ENCODE data around the gene COL24A1. TPM values are rescaled to one million over a fixed set of nuclear protein-coding genes. Genes with fewer than 3 reads are reported as not detected.

COL24A1 gene
- total and polyA plus RNA-seq, 5 donors from 2014 or later: 0.32 TPM; not detected in 4

- H3K27ac Mint-ChIP-seq: peak overlapping the region in 1 of 3 donors; percentile 11
- no peak overlapping the region for H3K4me3 Mint-ChIP-seq
- H3K4me3 ChIP-seq (ENCODE audit: low read depth, low read length): no peak overlapping the region
- ATAC-seq (ENCODE audit: low read depth in 2 of 2) (no peak), DNase-seq (no peak)
- H3K27ac ChIP-seq (ENCODE audit: insufficient read depth, low read length, poor library complexity, severe bottlenecking): no peak overlapping the region
- H3K27me3 Mint-ChIP-seq: no peaks in the 10 kb centered on the region
- no peaks in the 10 kb centered on the region for H3K27me3 ChIP-seq (ENCODE audit: control insufficient read depth, insufficient read depth, low read length)
- peaks cover 0 to 7% (median 0%) of the 10 kb centered on the region in 7 donors for H3K9me3 Mint-ChIP-seq
- no peaks in the 10 kb centered on the region for H3K36me3 ChIP-seq (ENCODE audit: control insufficient read depth, insufficient read depth, low read length)
- no peaks in the 10 kb centered on the region for H3K9me3 ChIP-seq (ENCODE audit: control insufficient read depth in 2 of 2, low read length in 2 of 2)
- no peaks in the 10 kb centered on the region for H3K4me1 Mint-ChIP-seq
- no peaks in the 10 kb centered on the region for H3K4me1 ChIP-seq (ENCODE audit: control insufficient read depth, insufficient read depth, low read length, poor library complexity, severe bottlenecking)
- no peaks in the 10 kb centered on the region for H3K36me3 Mint-ChIP-seq
Observed at GRCh38 chr1:86194491-86195034, 38.0 kb upstream of the COL24A1 start.

GRCh38 chr1:86192417-86192816 is 35.8 kb upstream of the COL24A1 start:
- H3K36me3 ChIP-seq (ENCODE audit: control insufficient read depth, insufficient read depth, low read length): no peaks in the 10 kb centered on the region

GRCh38 chr1:86191958-86192357 is 35.4 kb upstream of the COL24A1 start:
- no peak for DNase-seq

More at GRCh38 chr1:86192417-86192816, 35.8 kb upstream of the COL24A1 start:
- Histone ChIP-seq H3K4me3 (ENCODE audit: low read depth, low read length) (no peak overlapping the region), H3K27ac (ENCODE audit: insufficient read depth, low read length, poor library complexity, severe bottlenecking) (no peak overlapping the region), H3K9me3 (ENCODE audit: control insufficient read depth in 2 of 2, low read length in 2 of 2) (no peaks in the 10 kb centered on the region), H3K27me3 (ENCODE audit: control insufficient read depth, insufficient read depth, low read length) (no peaks in the 10 kb centered on the region), H3K4me1 (ENCODE audit: control insufficient read depth, insufficient read depth, low read length, poor library complexity, severe bottlenecking) (no peaks in the 10 kb centered on the region)
- H3K36me3 Mint-ChIP-seq: no peaks in the 10 kb centered on the region
- DNase-seq: no peak
- peaks cover 0 to 7% (median 0%) of the 10 kb centered on the region in 7 donors for H3K9me3 Mint-ChIP-seq
- no peak for ATAC-seq (ENCODE audit: low read depth in 2 of 2)
- no peak overlapping the region for H3K27ac Mint-ChIP-seq
- no peak overlapping the region for H3K4me3 Mint-ChIP-seq
- no peaks in the 10 kb centered on the region for H3K27me3 Mint-ChIP-seq
- no peaks in the 10 kb centered on the region for H3K4me1 Mint-ChIP-seq

GRCh38 chr1:86190873-86191272 is 34.3 kb upstream of the COL24A1 start:
- H3K9me3 ChIP-seq (ENCODE audit: control insufficient read depth in 2 of 2, low read length in 2 of 2): no peaks in the 10 kb centered on the region
- Mint-ChIP-seq H3K36me3 (no peaks in the 10 kb centered on the region), H3K9me3 (peaks cover 0 to 7% (median 0%) of the 10 kb centered on the region in 7 donors), H3K27ac (no peak overlapping the region), H3K4me3 (no peak overlapping the region), H3K4me1 (no peaks in the 10 kb centered on the region), H3K27me3 (no peaks in the 10 kb centered on the region)
- H3K36me3 ChIP-seq (ENCODE audit: control insufficient read depth, insufficient read depth, low read length): no peaks in the 10 kb centered on the region
- ATAC-seq (ENCODE audit: low read depth in 2 of 2): no peak
- H3K27me3 ChIP-seq (ENCODE audit: control insufficient read depth, insufficient read depth, low read length): no peaks in the 10 kb centered on the region
- no peaks in the 10 kb centered on the region for H3K4me1 ChIP-seq (ENCODE audit: control insufficient read depth, insufficient read depth, low read length, poor library complexity, severe bottlenecking)
- H3K4me3 ChIP-seq (ENCODE audit: low read depth, low read length): no peak overlapping the region
- no peak overlapping the region for H3K27ac ChIP-seq (ENCODE audit: insufficient read depth, low read length, poor library complexity, severe bottlenecking)
- no peak for DNase-seq

More at GRCh38 chr1:86191958-86192357, 35.4 kb upstream of the COL24A1 start:
- ATAC-seq (ENCODE audit: low read depth in 2 of 2): no peak
- no peaks in the 10 kb centered on the region for H3K9me3 ChIP-seq (ENCODE audit: control insufficient read depth in 2 of 2, low read length in 2 of 2)
- Mint-ChIP-seq H3K9me3 (peaks cover 0 to 7% (median 0%) of the 10 kb centered on the region in 7 donors), H3K4me1 (no peaks in the 10 kb centered on the region), H3K27me3 (no peaks in the 10 kb centered on the region), H3K4me3 (no peak overlapping the region), H3K27ac (no peak overlapping the region), H3K36me3 (no peaks in the 10 kb centered on the region)
- H3K36me3 ChIP-seq (ENCODE audit: control insufficient read depth, insufficient read depth, low read length): no peaks in the 10 kb centered on the region
- H3K4me1 ChIP-seq (ENCODE audit: control insufficient read depth, insufficient read depth, low read length, poor library complexity, severe bottlenecking): no peaks in the 10 kb centered on the region
- H3K27me3 ChIP-seq (ENCODE audit: control insufficient read depth, insufficient read depth, low read length): no peaks in the 10 kb centered on the region
- H3K4me3 ChIP-seq (ENCODE audit: low read depth, low read length): no peak overlapping the region
- no peak overlapping the region for H3K27ac ChIP-seq (ENCODE audit: insufficient read depth, low read length, poor library complexity, severe bottlenecking)

- H3K36me3 Mint-ChIP-seq: no peaks in the 10 kb centered on the region
- peaks cover 0 to 9% (median 0%) of the 10 kb centered on the region in 7 donors for H3K9me3 Mint-ChIP-seq
- no peak for DNase-seq
- H3K4me1 Mint-ChIP-seq: no peaks in the 10 kb centered on the region
- ATAC-seq (ENCODE audit: low read depth in 2 of 2): no peak
- no peak overlapping the region for H3K27ac ChIP-seq (ENCODE audit: insufficient read depth, low read length, poor library complexity, severe bottlenecking)
- H3K4me1 ChIP-seq (ENCODE audit: control insufficient read depth, insufficient read depth, low read length, poor library complexity, severe bottlenecking): no peaks in the 10 kb centered on the region
- H3K9me3 ChIP-seq (ENCODE audit: control insufficient read depth in 2 of 2, low read length in 2 of 2): no peaks in the 10 kb centered on the region
- no peaks in the 10 kb centered on the region for H3K27me3 Mint-ChIP-seq
- no peak overlapping the region for H3K4me3 Mint-ChIP-seq
- H3K27me3 ChIP-seq (ENCODE audit: control insufficient read depth, insufficient read depth, low read length): no peaks in the 10 kb centered on the region
- no peaks in the 10 kb centered on the region for H3K36me3 ChIP-seq (ENCODE audit: control insufficient read depth, insufficient read depth, low read length)
- no peak overlapping the region for H3K27ac Mint-ChIP-seq
- H3K4me3 ChIP-seq (ENCODE audit: low read depth, low read length): no peak overlapping the region
Observed at GRCh38 chr1:86184426-86184825, 27.9 kb upstream of the COL24A1 start.

GRCh38 chr1:86183810-86184209 is 27.2 kb upstream of the COL24A1 start:
- H3K9me3 ChIP-seq (ENCODE audit: control insufficient read depth in 2 of 2, low read length in 2 of 2): no peaks in the 10 kb centered on the region
- no peak overlapping the region for H3K4me3 ChIP-seq (ENCODE audit: low read depth, low read length)
- H3K9me3 Mint-ChIP-seq: peaks cover 0 to 10% (median 0%) of the 10 kb centered on the region in 7 donors
- no peak overlapping the region for H3K27ac Mint-ChIP-seq
- H3K36me3 Mint-ChIP-seq: no peaks in the 10 kb centered on the region
- no peaks in the 10 kb centered on the region for H3K4me1 Mint-ChIP-seq
- ATAC-seq (ENCODE audit: low read depth in 2 of 2) (no peak), DNase-seq (no peak)
- H3K27me3 Mint-ChIP-seq: no peaks in the 10 kb centered on the region
- no peaks in the 10 kb centered on the region for H3K36me3 ChIP-seq (ENCODE audit: control insufficient read depth, insufficient read depth, low read length)
- H3K4me3 Mint-ChIP-seq: no peak overlapping the region
- no peak overlapping the region for H3K27ac ChIP-seq (ENCODE audit: insufficient read depth, low read length, poor library complexity, severe bottlenecking)
- no peaks in the 10 kb centered on the region for H3K4me1 ChIP-seq (ENCODE audit: control insufficient read depth, insufficient read depth, low read length, poor library complexity, severe bottlenecking)
- no peaks in the 10 kb centered on the region for H3K27me3 ChIP-seq (ENCODE audit: control insufficient read depth, insufficient read depth, low read length)

- H3K4me1 ChIP-seq (ENCODE audit: control insufficient read depth, insufficient read depth, low read length, poor library complexity, severe bottlenecking): no peaks in the 10 kb centered on the region
- H3K36me3 ChIP-seq (ENCODE audit: control insufficient read depth, insufficient read depth, low read length): no peaks in the 10 kb centered on the region
- H3K27me3 ChIP-seq (ENCODE audit: control insufficient read depth, insufficient read depth, low read length): no peaks in the 10 kb centered on the region
- H3K27ac ChIP-seq (ENCODE audit: insufficient read depth, low read length, poor library complexity, severe bottlenecking): no peak overlapping the region
- Mint-ChIP-seq H3K36me3 (no peaks in the 10 kb centered on the region), H3K4me1 (no peaks in the 10 kb centered on the region), H3K9me3 (peaks cover 0 to 10% (median 1%) of the 10 kb centered on the region in 7 donors), H3K27me3 (peaks cover 9% of the 10 kb centered on the region), H3K27ac (no peak overlapping the region), H3K4me3 (no peak overlapping the region)
- no peak for DNase-seq
- no peak overlapping the region for H3K4me3 ChIP-seq (ENCODE audit: low read depth, low read length)
- no peaks in the 10 kb centered on the region for H3K9me3 ChIP-seq (ENCODE audit: control insufficient read depth in 2 of 2, low read length in 2 of 2)
- ATAC-seq (ENCODE audit: low read depth in 2 of 2): no peak
Observed at GRCh38 chr1:86176226-86176625, 19.7 kb upstream of the COL24A1 start.

- no peaks in the 10 kb centered on the region for H3K4me1 ChIP-seq (ENCODE audit: control insufficient read depth, insufficient read depth, low read length, poor library complexity, severe bottlenecking)
Observed at GRCh38 chr1:86175756-86176155, 19.2 kb upstream of the COL24A1 start.

More at GRCh38 chr1:86175756-86176155, 19.2 kb upstream of the COL24A1 start:
- H3K27ac Mint-ChIP-seq: no peak overlapping the region
- H3K9me3 ChIP-seq (ENCODE audit: control insufficient read depth in 2 of 2, low read length in 2 of 2): no peaks in the 10 kb centered on the region
- H3K27me3 Mint-ChIP-seq: peaks cover 9% of the 10 kb centered on the region
- H3K4me1 Mint-ChIP-seq: no peaks in the 10 kb centered on the region
- H3K9me3 Mint-ChIP-seq: peaks cover 0 to 10% (median 1%) of the 10 kb centered on the region in 7 donors
- no peaks in the 10 kb centered on the region for H3K36me3 Mint-ChIP-seq
- no peak overlapping the region for H3K4me3 Mint-ChIP-seq
- no peak overlapping the region for H3K4me3 ChIP-seq (ENCODE audit: low read depth, low read length)
- DNase-seq (no peak), ATAC-seq (ENCODE audit: low read depth in 2 of 2) (no peak)
- no peak overlapping the region for H3K27ac ChIP-seq (ENCODE audit: insufficient read depth, low read length, poor library complexity, severe bottlenecking)
- no peaks in the 10 kb centered on the region for H3K27me3 ChIP-seq (ENCODE audit: control insufficient read depth, insufficient read depth, low read length)
- no peaks in the 10 kb centered on the region for H3K36me3 ChIP-seq (ENCODE audit: control insufficient read depth, insufficient read depth, low read length)
